ENCODE results near the gene CNTNAP5.

Gene CNTNAP5

GRCh38 chr2:124670187-124670586 is 645.1 kb downstream of the CNTNAP5 start:
- no peaks in the 10 kb centered on the region for H3K36me3 ChIP-seq
- TF ChIP-seq, protein P1, sequence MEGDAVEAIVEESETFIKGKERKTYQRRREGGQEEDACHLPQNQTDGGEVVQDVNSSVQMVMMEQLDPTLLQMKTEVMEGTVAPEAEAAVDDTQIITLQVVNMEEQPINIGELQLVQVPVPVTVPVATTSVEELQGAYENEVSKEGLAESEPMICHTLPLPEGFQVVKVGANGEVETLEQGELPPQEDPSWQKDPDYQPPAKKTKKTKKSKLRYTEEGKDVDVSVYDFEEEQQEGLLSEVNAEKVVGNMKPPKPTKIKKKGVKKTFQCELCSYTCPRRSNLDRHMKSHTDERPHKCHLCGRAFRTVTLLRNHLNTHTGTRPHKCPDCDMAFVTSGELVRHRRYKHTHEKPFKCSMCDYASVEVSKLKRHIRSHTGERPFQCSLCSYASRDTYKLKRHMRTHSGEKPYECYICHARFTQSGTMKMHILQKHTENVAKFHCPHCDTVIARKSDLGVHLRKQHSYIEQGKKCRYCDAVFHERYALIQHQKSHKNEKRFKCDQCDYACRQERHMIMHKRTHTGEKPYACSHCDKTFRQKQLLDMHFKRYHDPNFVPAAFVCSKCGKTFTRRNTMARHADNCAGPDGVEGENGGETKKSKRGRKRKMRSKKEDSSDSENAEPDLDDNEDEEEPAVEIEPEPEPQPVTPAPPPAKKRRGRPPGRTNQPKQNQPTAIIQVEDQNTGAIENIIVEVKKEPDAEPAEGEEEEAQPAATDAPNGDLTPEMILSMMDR (IDR thresholded peaks at IDR 0.05): no peak
- H3K27me3 ChIP-seq: no peaks in the 10 kb centered on the region

GRCh38 chr2:124678043-124678442 is 653.0 kb downstream of the CNTNAP5 start:
- no peak overlapping the region for H3K4me3 ChIP-seq
- no peaks in the 10 kb centered on the region for H3K36me3 ChIP-seq
- H3K27me3 ChIP-seq: no peaks in the 10 kb centered on the region
- intact Hi-C loops (cut with DNase I; ENCODE audit: low total_unique reads): no loop called here
- H3K27ac ChIP-seq: no peak overlapping the region
- TF ChIP-seq, protein P1 (IDR thresholded peaks at IDR 0.05): no peak
- no peaks in the 10 kb centered on the region for H3K4me1 ChIP-seq
- no peaks in the 10 kb centered on the region for H3K9me3 ChIP-seq
- DNase-seq: no peak

More at GRCh38 chr2:124670187-124670586, 645.1 kb downstream of the CNTNAP5 start:
- H3K4me1 ChIP-seq: no peaks in the 10 kb centered on the region
- no peaks in the 10 kb centered on the region for H3K9me3 ChIP-seq
- intact Hi-C loops (cut with DNase I; ENCODE audit: low total_unique reads): no loop called here
- no peak overlapping the region for H3K4me3 ChIP-seq
- no peak overlapping the region for H3K27ac ChIP-seq
- DNase-seq: no peak

DNA sequence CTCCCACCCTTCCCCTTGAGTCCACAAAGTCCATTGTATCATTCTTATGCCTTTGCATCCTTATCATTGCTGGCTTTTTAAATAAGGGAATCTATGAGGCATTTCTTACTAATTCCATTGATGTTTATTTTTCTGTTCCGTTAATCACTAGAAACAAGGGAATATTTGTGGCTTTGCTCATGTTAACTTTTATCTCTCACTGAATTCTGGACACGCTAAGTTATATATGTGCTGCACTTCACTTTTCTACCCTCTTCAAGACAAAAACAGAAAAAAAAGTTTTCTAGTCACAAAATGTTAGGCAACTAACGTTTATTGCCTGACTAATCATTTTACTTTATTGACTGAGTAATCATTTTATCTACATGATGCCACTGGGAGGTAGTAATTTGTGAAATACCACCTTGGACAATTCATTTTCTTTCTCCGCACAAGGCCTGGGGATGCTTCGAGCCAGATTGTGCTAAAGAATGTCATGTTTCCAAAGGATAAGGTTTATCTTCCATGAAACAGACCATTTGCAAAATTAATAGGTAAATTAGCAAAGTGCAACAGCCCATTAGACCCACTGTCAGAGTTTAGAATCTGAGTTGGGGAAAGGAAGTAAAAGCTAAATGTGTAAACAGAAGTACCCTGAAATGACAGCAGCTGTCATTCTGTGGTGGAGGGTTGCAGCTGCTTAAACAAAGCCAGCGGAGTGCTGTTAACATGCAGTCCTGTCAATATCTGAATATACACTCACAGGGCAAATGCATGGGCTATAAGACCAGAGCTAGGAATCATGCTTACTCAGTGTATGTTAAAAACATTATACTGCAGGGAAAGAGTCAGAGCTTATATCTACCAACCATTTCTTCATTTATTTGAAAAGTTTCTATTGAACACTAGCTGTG is 658.7 kb downstream of the CNTNAP5 start:
- no peaks in the 10 kb centered on the region for H3K9me3 ChIP-seq
- H3K4me3 ChIP-seq: no peak overlapping the region
- H3K27ac ChIP-seq: no peak overlapping the region
- no peaks in the 10 kb centered on the region for H3K27me3 ChIP-seq
- intact Hi-C loops (cut with DNase I; ENCODE audit: low total_unique reads): no loop called here
- TF ChIP-seq, protein P1 (IDR thresholded peaks at IDR 0.05): no peak
- H3K36me3 ChIP-seq: no peaks in the 10 kb centered on the region
- H3K4me1 ChIP-seq: no peaks in the 10 kb centered on the region
- DNase-seq: no peak

DNA sequence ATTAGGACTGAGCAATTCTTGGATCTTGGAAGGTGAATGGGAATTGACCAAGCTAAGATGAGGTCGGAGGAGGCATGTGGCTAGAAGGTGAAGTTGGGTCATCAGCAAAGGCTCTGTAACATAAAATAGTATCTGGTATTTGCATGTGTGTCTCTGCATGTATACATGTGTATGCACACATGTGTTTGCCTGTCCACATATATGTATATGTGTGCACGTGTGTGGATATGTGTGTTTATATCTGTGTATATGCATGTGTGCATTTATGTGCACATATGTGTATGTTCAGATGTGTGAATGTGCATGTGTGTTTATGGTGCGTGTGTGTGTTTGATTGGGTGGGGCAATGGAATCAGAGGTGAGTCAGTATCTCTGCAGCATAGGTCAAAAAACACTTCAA is 664.3 kb downstream of the CNTNAP5 start:
- H3K9me3 ChIP-seq: peaks cover 0 to 7% (median 3%) of the 10 kb centered on the region in 3 donors
- no peak overlapping the region for H3K27ac ChIP-seq
- H3K4me1 ChIP-seq: no peaks in the 10 kb centered on the region
- no peaks in the 10 kb centered on the region for H3K36me3 ChIP-seq
- no peak for DNase-seq
- TF ChIP-seq, protein P1 (IDR thresholded peaks at IDR 0.05): no peak
- H3K4me3 ChIP-seq: no peak overlapping the region
- H3K27me3 ChIP-seq: no peaks in the 10 kb centered on the region
- intact Hi-C loops (cut with DNase I; ENCODE audit: low total_unique reads): no loop called here

DNA sequence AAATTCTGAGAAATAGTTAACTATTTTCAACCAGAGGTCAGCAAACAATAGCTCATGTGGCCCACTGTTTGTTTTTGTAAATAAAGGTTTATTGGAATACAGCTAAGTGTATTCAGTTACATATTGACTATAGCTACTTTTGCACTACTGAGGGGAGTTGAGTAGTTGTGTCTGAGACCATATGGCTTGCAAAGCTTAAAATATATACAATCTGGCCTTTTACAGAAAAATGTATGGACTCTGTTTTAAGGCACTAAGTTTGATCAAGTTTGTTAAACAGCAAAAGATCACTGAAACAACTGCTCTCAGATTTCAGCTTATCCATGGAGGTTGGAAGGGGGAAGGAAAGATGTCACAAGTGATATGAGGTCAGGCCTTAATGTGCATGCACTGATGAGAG is 667.1 kb downstream of the CNTNAP5 start:
- Histone ChIP-seq H3K36me3 (no peaks in the 10 kb centered on the region), H3K4me3 (no peak overlapping the region), H3K27ac (no peak overlapping the region), H3K4me1 (no peaks in the 10 kb centered on the region), H3K27me3 (no peaks in the 10 kb centered on the region), H3K9me3 (peaks cover 0 to 7% (median 3%) of the 10 kb centered on the region in 3 donors)
- no peak for DNase-seq
- TF ChIP-seq, protein P1 (IDR thresholded peaks at IDR 0.05): no peak
- intact Hi-C loops (cut with DNase I; ENCODE audit: low total_unique reads): no loop called here

Data from tibial artery (tissue), 4 donors.